IPS-11a (cell line): ENCODE measurements around the gene ZNF829.

ENCODE experiments used
- H3K4me3 ChIP-seq: one replicate; pipeline ENCODE4 v1.5.1; 2013; ENCODE audit warnings: low read depth, low read length, control low read depth

Gene ZNF829

GRCh38 chr19:36915992-36916830, at the start of gene ZNF829, which contains the start of gene ZNF568:
Gene ZNF829, minus strand, starts transcription at chr19:36916291. Its CDS starts 1,124 bp downstream, at chr19:36915167.
Gene ZNF568, plus strand, starts transcription at chr19:36916332. Its CDS starts 6,439 bp downstream, at chr19:36922771.
- H3K4me3 ChIP-seq, result peak within 1 kb of the TSS; percentile 93

GRCh38 chr19:36963280-36963679, 47.2 kb upstream of the ZNF829 start:
- H3K4me3 ChIP-seq, result no peak overlapping the region

DNA sequence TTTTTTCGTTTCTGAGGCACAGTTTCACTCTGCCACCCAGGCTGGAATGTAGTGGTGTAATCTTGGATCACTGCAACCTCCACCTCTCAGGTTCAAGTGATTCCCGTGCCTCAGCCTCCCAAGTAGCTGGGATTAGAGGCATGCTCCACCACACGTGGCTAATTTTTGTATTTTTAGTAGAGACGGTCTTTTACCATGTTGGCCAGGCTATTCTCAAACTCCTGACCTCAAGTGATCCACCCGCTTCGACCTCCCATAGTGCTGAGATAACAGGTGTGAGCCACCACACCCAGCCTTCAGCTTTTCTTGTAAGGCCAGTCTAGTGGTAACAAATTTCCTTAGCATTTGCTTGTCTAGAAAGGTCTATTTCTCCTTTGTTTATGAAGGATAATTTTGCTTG, 46.3 kb upstream of the ZNF829 start:
- H3K4me3 ChIP-seq, result no peak overlapping the region

DNA sequence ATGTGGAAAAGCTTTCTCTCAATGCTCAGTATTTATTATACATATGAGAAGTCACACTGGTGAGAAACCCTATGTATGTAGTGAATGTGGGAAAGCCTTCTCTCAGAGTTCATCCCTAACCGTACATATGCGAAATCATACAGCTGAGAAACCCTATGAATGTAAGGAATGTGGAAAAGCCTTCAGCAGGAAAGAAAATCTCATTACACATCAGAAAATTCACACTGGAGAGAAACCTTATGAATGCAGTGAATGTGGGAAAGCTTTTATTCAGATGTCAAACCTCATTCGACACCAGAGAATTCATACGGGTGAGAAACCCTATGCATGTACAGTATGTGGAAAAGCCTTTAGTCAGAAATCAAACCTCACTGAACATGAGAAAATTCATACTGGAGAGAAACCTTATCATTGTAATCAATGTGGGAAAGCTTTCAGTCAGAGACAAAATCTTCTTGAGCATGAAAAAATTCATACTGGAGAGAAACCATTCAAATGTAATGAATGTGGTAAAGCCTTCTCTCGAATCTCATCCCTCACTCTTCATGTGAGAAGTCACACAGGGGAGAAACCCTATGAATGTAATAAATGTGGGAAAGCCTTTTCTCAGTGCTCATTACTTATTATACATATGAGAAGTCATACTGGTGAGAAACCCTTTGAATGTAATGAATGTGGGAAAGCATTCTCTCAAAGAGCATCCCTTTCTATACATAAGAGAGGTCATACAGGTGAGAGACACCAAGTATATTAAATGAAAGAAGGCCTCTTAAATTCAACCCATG, 34.4 kb upstream of the ZNF829 start:
- no peak overlapping the region for H3K4me3 ChIP-seq

DNA sequence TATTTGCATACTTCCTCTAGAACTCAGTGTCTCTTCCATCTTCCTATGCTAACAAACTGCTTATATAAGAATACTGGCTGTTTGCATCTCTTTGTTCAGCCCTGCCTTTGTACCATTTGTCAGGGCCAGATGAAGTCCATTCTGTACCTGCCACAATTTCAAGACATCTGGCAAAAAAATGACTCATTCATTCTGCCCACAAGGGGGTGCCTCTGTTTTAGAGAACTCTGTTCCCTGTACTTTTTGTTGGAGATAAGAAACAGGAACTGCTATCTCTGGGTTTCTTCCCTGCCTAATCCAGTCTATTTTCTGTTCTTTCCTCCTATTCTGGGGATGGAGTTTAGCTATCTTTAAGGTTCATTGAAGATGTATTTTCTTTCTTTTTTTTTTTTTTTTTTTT, 23.1 kb upstream of the ZNF829 start:
- no peak overlapping the region for H3K4me3 ChIP-seq

DNA sequence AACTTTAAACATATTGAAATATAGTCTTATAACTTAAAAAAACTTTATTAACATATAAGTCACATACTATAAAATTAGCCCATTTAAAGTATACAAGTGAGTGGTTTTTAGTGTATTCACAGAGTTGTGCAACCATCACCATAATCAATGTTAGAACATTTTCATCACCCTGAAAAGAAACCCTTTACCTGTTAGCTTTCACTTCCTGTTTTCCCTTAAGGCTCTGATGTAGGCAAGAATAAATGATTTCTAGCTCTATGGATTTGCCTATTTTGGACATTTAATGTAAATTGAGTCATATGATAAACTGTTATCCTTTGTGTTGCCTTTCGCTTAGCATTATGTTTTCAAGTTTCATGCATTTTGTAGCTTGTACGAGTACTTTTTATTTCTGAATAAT, 15.6 kb upstream of the ZNF829 start:
- H3K4me3 ChIP-seq, result no peak overlapping the region

- H3K4me3 ChIP-seq, result no peak overlapping the region
Observed at GRCh38 chr19:36918090-36918489, 2.0 kb upstream of the ZNF829 start.

- H3K4me3 ChIP-seq, result peak overlapping the region; percentile 93
Observed at GRCh38 chr19:36916991-36917390, 900 bp upstream of the ZNF829 start.

DNA sequence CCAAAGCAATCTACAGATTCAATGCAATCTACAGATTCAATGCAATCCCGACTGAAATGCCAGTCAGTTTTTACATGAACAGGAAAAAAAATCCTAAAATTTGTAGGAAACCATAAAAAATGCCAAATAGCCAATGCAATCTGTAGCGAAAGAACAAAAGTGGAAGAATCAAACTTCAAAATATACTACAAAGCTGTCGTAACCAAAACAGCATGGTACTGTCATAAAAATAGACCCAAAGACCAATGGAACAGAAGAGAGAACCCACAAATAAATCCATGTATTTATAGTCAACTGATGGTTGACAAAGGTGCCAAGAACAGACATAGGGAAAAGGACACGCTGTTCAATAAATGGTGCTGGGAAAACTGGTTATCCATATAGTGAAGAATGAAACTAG, 17.7 kb downstream of the ZNF829 start:
- H3K4me3 ChIP-seq, result no peak overlapping the region

DNA sequence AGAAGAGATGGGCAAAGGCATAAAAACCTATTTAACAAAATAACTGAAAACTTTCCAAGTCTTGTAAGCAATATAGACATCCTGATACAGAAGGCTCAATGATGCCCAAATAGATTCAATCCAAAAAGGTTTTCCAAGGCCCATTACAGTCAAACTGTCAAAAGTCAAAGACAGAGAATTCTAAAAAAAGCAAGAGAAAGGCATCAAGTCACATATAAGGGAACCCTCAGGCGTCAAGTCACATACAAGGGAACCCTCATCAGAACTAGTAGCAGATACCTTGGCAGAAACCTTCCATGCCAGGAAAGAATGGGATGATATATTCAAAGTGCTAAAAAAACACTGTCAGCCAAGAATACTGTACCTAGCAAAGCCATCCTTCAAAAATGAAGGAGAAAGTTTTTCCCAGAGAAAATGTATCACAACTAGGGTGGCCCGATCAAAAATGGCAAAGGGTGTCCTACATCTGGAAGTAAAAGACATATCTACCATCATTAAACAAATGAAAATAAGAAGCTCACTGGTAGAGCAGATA, 21.2 kb downstream of the ZNF829 start:
- H3K4me3 ChIP-seq, result no peak overlapping the region

DNA sequence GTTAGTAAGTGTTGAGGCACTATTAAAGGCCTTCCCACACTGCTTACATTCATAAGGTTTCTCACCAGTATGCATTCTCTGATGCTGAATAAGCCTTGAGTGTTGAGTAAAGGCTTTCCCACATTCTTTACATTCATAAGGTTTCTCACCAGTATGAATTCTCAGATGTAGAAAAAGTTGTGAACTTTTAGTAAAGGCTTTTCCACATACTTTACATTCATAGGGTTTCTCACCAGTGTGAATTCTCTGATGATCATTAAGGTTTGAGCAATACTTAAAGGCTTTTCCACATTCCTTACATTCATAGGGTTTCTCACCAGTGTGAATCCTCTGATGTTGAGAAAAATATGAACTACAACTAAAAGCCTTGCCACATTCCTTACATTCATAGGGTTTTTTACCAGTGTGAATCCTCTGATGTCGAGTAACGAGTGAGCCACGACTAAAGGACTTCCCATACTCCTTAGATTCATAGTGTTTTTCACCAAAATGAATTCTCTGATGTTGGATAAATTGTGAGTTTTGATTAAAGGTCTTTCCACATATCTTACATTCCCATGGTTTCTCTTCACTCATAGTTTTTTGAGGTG, 24.2 kb downstream of the ZNF829 start:
- no peak overlapping the region for H3K4me3 ChIP-seq

DNA sequence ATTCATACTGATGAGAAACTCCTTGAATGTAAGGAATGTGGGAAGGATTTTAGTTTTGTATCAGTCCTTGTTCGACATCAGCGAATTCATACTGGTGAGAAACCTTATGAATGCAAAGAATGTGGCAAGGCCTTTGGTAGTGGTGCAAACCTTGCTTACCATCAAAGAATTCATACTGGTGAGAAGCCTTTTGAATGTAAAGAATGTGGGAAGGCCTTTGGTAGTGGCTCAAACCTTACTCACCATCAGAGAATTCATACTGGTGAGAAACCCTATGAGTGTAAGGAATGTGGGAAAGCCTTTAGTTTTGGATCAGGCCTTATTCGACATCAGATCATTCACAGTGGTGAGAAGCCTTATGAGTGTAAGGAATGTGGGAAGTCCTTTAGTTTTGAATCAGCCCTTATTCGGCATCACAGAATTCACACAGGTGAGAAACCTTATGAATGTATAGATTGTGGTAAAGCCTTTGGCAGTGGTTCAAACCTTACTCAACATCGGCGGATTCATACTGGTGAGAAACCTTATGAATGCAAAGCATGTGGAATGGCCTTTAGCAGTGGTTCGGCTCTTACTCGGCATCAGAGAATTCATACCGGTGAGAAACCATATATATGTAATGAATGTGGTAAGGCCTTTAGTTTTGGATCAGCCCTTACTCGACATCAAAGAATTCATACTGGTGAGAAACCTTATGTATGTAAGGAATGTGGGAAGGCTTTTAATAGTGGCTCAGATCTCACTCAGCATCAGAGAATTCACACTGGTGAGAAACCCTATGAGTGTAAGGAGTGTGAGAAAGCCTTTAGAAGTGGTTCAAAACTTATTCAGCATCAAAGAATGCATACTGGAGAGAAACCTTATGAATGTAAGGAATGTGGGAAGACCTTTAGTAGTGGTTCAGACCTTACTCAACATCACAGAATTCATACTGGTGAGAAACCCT, 38.8 kb downstream of the ZNF829 start:
- H3K4me3 ChIP-seq, result no peak overlapping the region

DNA sequence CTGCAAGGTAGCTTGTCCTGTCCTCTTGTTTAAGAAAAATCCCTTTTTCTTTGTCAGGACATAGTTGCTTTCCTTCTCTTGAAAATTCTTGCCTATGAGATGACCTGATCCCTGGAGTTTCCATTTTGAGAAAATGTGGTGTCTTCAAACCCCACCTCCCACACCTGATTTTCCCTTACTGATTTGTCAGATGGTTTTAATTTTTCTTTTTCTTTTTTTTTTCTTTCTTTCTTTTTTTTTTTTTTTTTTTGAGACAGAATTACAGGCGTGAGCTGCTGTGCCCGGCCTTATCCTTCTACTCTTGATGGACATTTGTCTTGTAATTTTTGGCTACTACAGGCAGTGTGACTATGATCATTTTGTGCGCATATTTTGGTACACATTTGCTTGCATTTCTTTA, 64.2 kb downstream of the ZNF829 start:
- peak overlapping the region; percentile 96 for H3K4me3 ChIP-seq

- peak within 1 kb of the TSS; percentile 96 for H3K4me3 ChIP-seq
Observed at GRCh38 chr19:36850559-36851442, 65.3 kb downstream of the ZNF829 start, which contains the start of gene ZNF345. Gene ZNF345, plus strand, starts transcription at chr19:36850876. Its CDS starts 25,955 bp downstream, at chr19:36876831.

GRCh38 chr19:36849701-36850558, 66.2 kb downstream of the ZNF829 start:
- H3K4me3 ChIP-seq, result peak overlapping the region; percentile 96

GRCh38 chr19:36847968-36848367, 68.1 kb downstream of the ZNF829 start:
- H3K4me3 ChIP-seq, result no peak overlapping the region

GRCh38 chr19:36838784-36839324, 77.2 kb downstream of the ZNF829 start:
- H3K4me3 ChIP-seq, result peak overlapping the region; percentile 70
